HFFc6 (cell line): ENCODE results near the gene BSG. TPM values are rescaled to one million over a fixed set of nuclear protein-coding genes. Genes with fewer than 3 reads are reported as not detected.

ENCODE experiments used
- DNase-seq: peaks from one replicate; pipeline ENCODE4 v3.0.0-alpha.2; 2018
- H3K27ac Mint-ChIP-seq: 2 replicates; pipeline ENCODE4 v1.8.0; 2020; ENCODE audit warnings: mild to moderate bottlenecking, mixed read lengths
- H3K27me3 Mint-ChIP-seq: 2 replicates; pipeline ENCODE4 v1.8.0; 2021; ENCODE audit warnings: mild to moderate bottlenecking, moderate library complexity, mixed read lengths; ENCODE audit not compliant: insufficient read depth
- H3K36me3 Mint-ChIP-seq: 2 replicates; pipeline ENCODE4 v1.8.0; 2021; ENCODE audit warnings: low read depth, mixed read lengths
- H3K4me1 Mint-ChIP-seq: 2 replicates; pipeline ENCODE4 v1.8.0; 2020; ENCODE audit warnings: low read depth, mixed read lengths
- H3K4me3 Mint-ChIP-seq: 2 replicates; pipeline ENCODE4 v1.8.0; 2020; ENCODE audit warnings: mild to moderate bottlenecking, moderate library complexity, mixed read lengths
- H3K9me3 Mint-ChIP-seq: 2 replicates; pipeline ENCODE4 v1.8.0; 2020; ENCODE audit warnings: mild to moderate bottlenecking, mixed read lengths
- CTCF ChIP-seq: fragments of 200-600 bp; sonication (generic); IDR thresholded peaks from 2 replicates; pipeline ENCODE4 v1.5.0; 2021; ENCODE audit warnings: antibody characterized with exemption, mild to moderate bottlenecking
- total RNA-seq, 6 experiments: library from RNA; stranded (reverse); fragmentation: NEBNext Ultra II Directional; extraction: Animal tissue kit (Norgen Biotek cat#: 25700); gene quantifications; 2 replicates in 1 of 6; 3 replicates in 5 of 6; pipeline ENCODE4 v1.2.3, GENCODE V29; 2021

Gene BSG
- total RNA-seq, 6 experiments from 2014 or later: 422 to 534 (median 465) TPM

GRCh38 chr19:585551-586110 is 13.2 kb downstream of the BSG start:
- Mint-ChIP-seq H3K4me3 (no peak overlapping the region), H3K4me1 (peaks cover 26% of the 10 kb centered on the region), H3K36me3 (0 out of 2 replicates have a peak, but pooled peaks cover 5% of the 10 kb centered on the region), H3K27ac (no peak overlapping the region), H3K9me3 (no peaks in the 10 kb centered on the region), H3K27me3 (peaks cover 9% of the 10 kb centered on the region)
- TF ChIP-seq CTCF: no peak
- DNase-seq: no peak

- H3K36me3 Mint-ChIP-seq: no peaks in the 10 kb centered on the region
- DNase-seq: peak; percentile 88
- H3K4me3 Mint-ChIP-seq: no peak overlapping the region
- TF ChIP-seq CTCF: peak; percentile 81
- peaks cover 13% of the 10 kb centered on the region for H3K27me3 Mint-ChIP-seq
- peaks cover 17% of the 10 kb centered on the region for H3K4me1 Mint-ChIP-seq
- peak overlapping the region; percentile 52; the same call in 1 of the 2 replicates for H3K27ac Mint-ChIP-seq
- H3K9me3 Mint-ChIP-seq: no peaks in the 10 kb centered on the region
These were observed 15.8 kb downstream of the BSG start for GRCh38 chr19:588093-588740.

GRCh38 chr19:588741-589692 is 16.6 kb downstream of the BSG start:
- no peak for DNase-seq
- Mint-ChIP-seq H3K36me3 (no peaks in the 10 kb centered on the region), H3K27me3 (peaks cover 13% of the 10 kb centered on the region)

GRCh38 chr19:589693-590395 is 17.4 kb downstream of the BSG start, which contains the start of gene HCN2:
Gene HCN2 (plus strand): TSS chr19:589881. CDS start chr19:589946, 65 bp downstream.
- H3K27me3 Mint-ChIP-seq: peaks cover 13% of the 10 kb centered on the region
- peaks cover 17% of the 10 kb centered on the region for H3K4me1 Mint-ChIP-seq
- H3K9me3 Mint-ChIP-seq: no peaks in the 10 kb centered on the region
- TF ChIP-seq CTCF: no peak
- DNase-seq: no peak
- H3K4me3 Mint-ChIP-seq: no peak within 1 kb of the TSS
- H3K27ac Mint-ChIP-seq: no peak within 1 kb of the TSS
- H3K36me3 Mint-ChIP-seq: no peaks in the 10 kb centered on the region

More at GRCh38 chr19:588741-589692, 16.6 kb downstream of the BSG start:
- Mint-ChIP-seq H3K9me3 (no peaks in the 10 kb centered on the region), H3K4me1 (peaks cover 17% of the 10 kb centered on the region), H3K4me3 (no peak overlapping the region), H3K27ac (no peak overlapping the region)
- TF ChIP-seq CTCF: no peak

- no peaks in the 10 kb centered on the region for H3K9me3 Mint-ChIP-seq
- no peak for TF ChIP-seq CTCF
- H3K27me3 Mint-ChIP-seq: peaks cover 14% of the 10 kb centered on the region
- H3K27ac Mint-ChIP-seq: no peak overlapping the region
- no peak overlapping the region for H3K4me3 Mint-ChIP-seq
- H3K4me1 Mint-ChIP-seq: peaks cover 17% of the 10 kb centered on the region
- no peak for DNase-seq
- no peaks in the 10 kb centered on the region for H3K36me3 Mint-ChIP-seq
These were observed 18.0 kb downstream of the BSG start for GRCh38 chr19:590396-590745.
